Naive thymus-derived CD4-positive, alpha-beta T cell (primary cell): ENCODE results near the gene VAMP5. TPM values are rescaled to one million over a fixed set of nuclear protein-coding genes. Genes with fewer than 3 reads are reported as not detected.
"Not testable (repeated sequence)": the region's sequence is repeated elsewhere in the genome, so short reads cannot be mapped to it uniquely, and the experiment has no call there.

Experiments
- ATAC-seq: fragments of 150-1000 bp; cut with Tn5 transposase; 2 replicates; pipeline ENCODE4 v1.10.0; 2021; ENCODE audit warnings: mild to moderate bottlenecking, moderate library complexity
- CTCF ChIA-PET: fragments of 350-600 bp; sonication (Branson Sonifier 250); formaldehyde crosslinking; loops from one replicate; lab custom pipeline; 2021; ENCODE audit warnings: antibody characterized with exemption; lab: Charles Lee
- POLR2A ChIA-PET: fragments of 350-600 bp; sonication (Branson Sonifier 250); formaldehyde crosslinking; loops from one replicate; lab custom pipeline; 2021; ENCODE audit warnings: antibody characterized with exemption, inconsistent platforms; lab: Charles Lee
- DNase-seq, 9 donors: peaks; one replicate each; pipeline versions ENCODE4 v3.0.0 to v3.0.0-alpha.2; 2020 to 2022; ENCODE audit warnings: mixed read lengths in 1 of 9
- H3K27ac ChIP-seq: one replicate; pipeline ENCODE4 v1.7.0; 2013; ENCODE audit warnings: mild to moderate bottlenecking, low read depth, low read length, moderate library complexity
- H3K27me3 ChIP-seq, 2 donors: one replicate each; pipeline ENCODE4 v1.7.0; 2013; ENCODE audit warnings: low read length in 2 of 2, mild to moderate bottlenecking in 2 of 2, moderate library complexity in 2 of 2; ENCODE audit not compliant: control insufficient read depth in 2 of 2, insufficient read depth in 2 of 2
- H3K36me3 ChIP-seq, 3 experiments: 1 replicate in 2 of 3; 2 replicates in 1 of 3; pipeline ENCODE4 v1.7.0; 2013; ENCODE audit warnings: low read length in 3 of 3, mild to moderate bottlenecking in 3 of 3, moderate library complexity in 1 of 3; ENCODE audit not compliant: insufficient read depth in 3 of 3, control insufficient read depth in 2 of 3
- H3K4me1 ChIP-seq, 2 donors: one replicate each; pipeline ENCODE4 v1.7.0; 2013; ENCODE audit warnings: low read length in 2 of 2, mild to moderate bottlenecking in 2 of 2, moderate library complexity in 1 of 2; ENCODE audit not compliant: control insufficient read depth in 2 of 2, insufficient read depth in 2 of 2
- H3K4me3 ChIP-seq: 2 replicates; pipeline ENCODE4 v1.7.0; 2013; ENCODE audit warnings: mild to moderate bottlenecking, low read length
- H3K9me3 ChIP-seq, 3 experiments: 1 replicate in 2 of 3; 2 replicates in 1 of 3; pipeline ENCODE4 v1.7.0; 2013; ENCODE audit warnings: low read length in 3 of 3; ENCODE audit not compliant: control insufficient read depth in 2 of 3
- H3K27ac Mint-ChIP-seq, 9 donors: one replicate each; pipeline ENCODE4 v1.8.0; 2020 to 2022; ENCODE audit warnings: mixed read lengths in 9 of 9, mild to moderate bottlenecking in 8 of 9, moderate library complexity in 5 of 9, inconsistent platforms in 2 of 9
- H3K27me3 Mint-ChIP-seq, 5 donors: one replicate each; pipeline ENCODE4 v1.8.0; 2021 to 2022; ENCODE audit warnings: mixed read lengths in 5 of 5, mild to moderate bottlenecking in 1 of 5
- H3K36me3 Mint-ChIP-seq, 5 donors: one replicate each; pipeline ENCODE4 v1.8.0; 2020 to 2022; ENCODE audit warnings: mixed read lengths in 5 of 5, mild to moderate bottlenecking in 3 of 5, inconsistent platforms in 1 of 5
- H3K4me1 Mint-ChIP-seq, 7 donors: one replicate each; pipeline ENCODE4 v1.8.0; 2020 to 2022; ENCODE audit warnings: mixed read lengths in 7 of 7, mild to moderate bottlenecking in 3 of 7, inconsistent platforms in 1 of 7
- H3K4me3 Mint-ChIP-seq, 10 donors: one replicate each; pipeline ENCODE4 v1.8.0; 2020 to 2022; ENCODE audit warnings: mild to moderate bottlenecking in 10 of 10, mixed read lengths in 10 of 10, moderate library complexity in 6 of 10, inconsistent platforms in 2 of 10
- H3K9me3 Mint-ChIP-seq, 11 donors: one replicate each; pipeline ENCODE4 v1.8.0; 2020 to 2022; ENCODE audit warnings: mixed read lengths in 11 of 11, mild to moderate bottlenecking in 4 of 11, inconsistent platforms in 1 of 11, moderate library complexity in 1 of 11
- intact Hi-C, 2 donors: fragments of 100-400 bp; cut with micrococcal nuclease; formaldehyde crosslinking; loops; one replicate each; pipeline ENCODE4 v1.15.1; 2023
- polyA plus RNA-seq, 2 donors: library from polyadenylated mRNA; unstranded; fragments of 300-500 nt; fragmentation: Illumina TruSeq; gene quantifications; one replicate each; pipeline ENCODE4 v1.2.3, GENCODE V29; 2021
- total RNA-seq, 6 experiments: library from RNA in 5 of 6; stranded (reverse) in 5 of 6; gene quantifications; 1 replicate in 5 of 6; 2 replicates in 1 of 6; pipeline ENCODE4 v1.2.3 and lab custom pipeline; 2021 to 2026

VAMP5 gene
- total and polyA plus RNA-seq, 7 experiments from 2014 or later = 25.6 to 121 (median 37.0) TPM

DNA sequence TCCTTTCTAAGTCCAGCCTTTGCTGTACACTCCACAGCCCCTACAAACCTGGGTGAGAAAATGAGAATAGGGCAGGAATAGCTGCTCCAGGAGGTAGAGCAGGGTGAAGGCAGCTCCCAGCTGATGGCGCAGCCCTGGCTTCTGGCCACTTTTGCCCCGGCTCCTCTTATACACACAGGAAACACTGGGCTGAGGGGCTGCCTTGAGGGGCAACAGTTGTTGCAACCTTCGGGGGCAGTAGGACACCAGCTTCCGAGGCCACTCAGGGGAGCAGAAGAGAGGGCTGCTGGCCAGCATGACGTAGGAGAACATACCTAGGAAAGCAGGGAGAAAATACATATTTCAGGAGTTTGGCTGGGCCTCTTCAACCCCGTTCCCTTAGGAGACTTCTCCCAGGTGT lies 31.0 kb upstream of the VAMP5 start:
- H3K4me1 Mint-ChIP-seq = peaks cover 0 to 14% (median 10%) of the 10 kb centered on the region in 7 donors
- Histone ChIP-seq H3K27me3 (no peaks in the 10 kb centered on the region), H3K4me3 (no peak overlapping the region), H3K4me1 (no peaks in the 10 kb centered on the region), H3K9me3 (no peaks in the 10 kb centered on the region), H3K27ac (no peak overlapping the region), H3K36me3 (peaks cover 9 to 53% (median 17%) of the 10 kb centered on the region in 3 experiments)
- no peak for ATAC-seq
- intact Hi-C loops = loop anchor here in 1 of 2 donors (5.0 kb wide), 1 partner anchor 246 kb away; no protein-coding TSS in a partner anchor
- no peaks in the 10 kb centered on the region for H3K9me3 Mint-ChIP-seq
- H3K4me3 Mint-ChIP-seq = no peak overlapping the region
- DNase-seq = no peak
- POLR2A ChIA-PET = interaction anchor here (0.6 to 5.9 kb wide), 4 partner anchors 8 to 253 kb away, joined by 3 to 70 read pairs (median 11); partner anchors contain the start of genes GGCX and MAT2A
- H3K27me3 Mint-ChIP-seq = no peaks in the 10 kb centered on the region
- peaks cover 0 to 32% (median 14%) of the 10 kb centered on the region in 5 donors for H3K36me3 Mint-ChIP-seq
- peak overlapping the region in 2 of 9 donors; percentile 26 to 30 for H3K27ac Mint-ChIP-seq
- CTCF ChIA-PET = interaction anchor here (0.7 to 6.6 kb wide), 10 partner anchors 13 to 310 kb away, joined by 3 to 90 read pairs (median 5); partner anchors contain the start of genes MAT2A and SH2D6

DNA sequence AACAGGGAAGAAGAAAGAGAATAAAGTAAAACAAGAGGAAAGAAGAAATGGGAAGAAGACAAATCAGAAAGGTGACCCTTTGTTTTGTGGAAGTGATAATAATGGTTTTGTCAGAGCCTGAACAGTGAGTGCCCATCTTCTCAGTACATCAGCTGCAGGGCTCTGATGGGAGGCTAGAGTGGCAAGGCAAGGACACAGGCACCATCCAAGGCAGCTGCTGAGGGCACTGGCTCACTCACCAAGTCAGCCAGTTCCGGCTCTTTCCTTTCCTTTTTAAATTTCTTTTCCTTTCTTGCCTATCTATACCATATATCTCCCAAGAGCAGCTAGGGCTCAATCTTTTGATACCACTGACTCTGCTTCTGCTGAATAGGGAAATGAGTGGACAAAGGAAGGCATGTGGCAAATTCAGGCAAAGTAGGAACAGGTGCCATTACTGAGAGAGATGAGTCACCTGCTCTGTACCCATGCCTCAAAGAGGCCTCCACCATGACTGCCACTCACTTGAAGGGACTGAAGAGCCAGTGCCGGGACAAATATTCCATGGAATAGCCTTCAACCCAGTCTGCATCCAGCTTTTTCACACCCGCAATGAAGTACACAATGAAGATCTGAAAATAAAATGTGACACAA lies 29.1 kb upstream of the VAMP5 start:
- ChIA-PET CTCF (interaction anchor here (1.2 to 6.6 kb wide), 5 partner anchors 28 to 165 kb away, joined by 3 to 90 read pairs (median 3); partner anchors contain the start of genes RNF181 and VAMP5), POLR2A (interaction anchor here (0.8 to 2.1 kb wide), 5 partner anchors 12 to 228 kb away, joined by 3 to 8 read pairs (median 3); partner anchors contain the start of gene SH2D6)
- no peak overlapping the region for H3K27ac ChIP-seq
- Mint-ChIP-seq H3K9me3 (no peaks in the 10 kb centered on the region), H3K4me1 (peaks cover 7 to 30% (median 26%) of the 10 kb centered on the region in 7 donors), H3K27me3 (no peaks in the 10 kb centered on the region), H3K4me3 (no peak overlapping the region), H3K36me3 (peaks cover 0 to 34% (median 13%) of the 10 kb centered on the region in 5 donors), H3K27ac (peak overlapping the region in 1 of 9 donors; percentile 4)
- no peak overlapping the region for H3K4me3 ChIP-seq
- no peak for DNase-seq
- no peaks in the 10 kb centered on the region for H3K9me3 ChIP-seq
- intact Hi-C loops = loop anchor here in 1 of 2 donors (5.0 kb wide), 1 partner anchor 248 kb away; no protein-coding TSS in a partner anchor
- ATAC-seq = no peak
- peaks cover 0 to under 1% of the 10 kb centered on the region in 2 donors for H3K4me1 ChIP-seq
- H3K27me3 ChIP-seq = no peaks in the 10 kb centered on the region
- peaks cover 9 to 51% (median 14%) of the 10 kb centered on the region in 3 experiments for H3K36me3 ChIP-seq

DNA sequence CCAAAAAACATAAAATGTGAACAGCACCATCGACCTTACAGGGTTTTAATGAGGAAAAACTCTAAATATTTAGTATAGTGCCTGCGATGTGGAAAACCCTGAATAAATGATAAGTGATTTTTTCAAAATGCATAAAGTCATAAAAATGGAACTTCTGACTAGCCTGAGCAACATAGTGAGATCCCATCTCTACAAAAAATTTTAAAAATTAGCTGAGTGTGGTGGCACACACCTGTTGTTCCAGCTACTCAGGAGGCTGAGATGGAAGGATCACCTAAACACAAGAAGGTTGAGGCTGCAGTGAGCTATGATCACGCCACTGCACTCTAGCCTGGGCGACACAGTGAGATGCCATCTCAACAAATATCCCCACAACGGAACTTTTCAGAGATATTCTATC lies 27.1 kb upstream of the VAMP5 start:
- ATAC-seq = no peak
- peaks cover 0 to 33% (median 13%) of the 10 kb centered on the region in 3 experiments for H3K36me3 ChIP-seq
- no peak overlapping the region for H3K27ac ChIP-seq
- intact Hi-C loops = no loop called here
- no peaks in the 10 kb centered on the region for H3K9me3 ChIP-seq
- Mint-ChIP-seq H3K4me1 (peaks cover 17 to 42% (median 34%) of the 10 kb centered on the region in 7 donors), H3K4me3 (no peak overlapping the region), H3K9me3 (no peaks in the 10 kb centered on the region), H3K36me3 (peaks cover 0 to 16% (median 8%) of the 10 kb centered on the region in 5 donors), H3K27me3 (no peaks in the 10 kb centered on the region), H3K27ac (no peak overlapping the region)
- no peak overlapping the region for H3K4me3 ChIP-seq
- peaks cover 6 to 8% of the 10 kb centered on the region in 2 donors for H3K4me1 ChIP-seq
- no peaks in the 10 kb centered on the region for H3K27me3 ChIP-seq
- ChIA-PET POLR2A (interaction anchor here (1.0 to 5.9 kb wide), 6 partner anchors 11 to 203 kb away, joined by 4 to 38 read pairs (median 6); partner anchors contain the start of genes C2orf68, ELMOD3, MAT2A and RETSAT), CTCF (interaction anchor here (0.9 to 3.3 kb wide), 6 partner anchors 47 to 262 kb away, joined by 3 to 30 read pairs (median 4); no protein-coding TSS in a partner anchor)
- no peak for DNase-seq

DNA sequence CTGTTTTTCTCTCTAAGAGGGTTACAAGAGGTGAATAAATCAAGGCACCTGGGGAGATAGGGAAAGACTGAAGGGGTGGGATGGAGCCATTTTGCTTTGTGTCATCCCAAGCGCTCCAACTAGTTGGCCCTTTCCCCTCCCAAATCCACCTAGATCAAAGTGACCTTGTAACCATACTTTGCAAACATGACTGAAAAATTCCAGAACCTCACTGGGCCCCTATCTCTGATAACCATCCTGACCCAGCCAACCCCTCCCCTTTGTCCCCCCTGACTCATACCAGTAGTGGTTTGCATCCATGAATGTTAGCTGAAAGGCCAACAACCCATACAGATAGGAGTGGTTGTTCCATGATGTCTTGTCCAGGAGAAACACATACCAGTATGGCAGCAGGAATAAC lies 26.1 kb upstream of the VAMP5 start:
- DNase-seq (no peak), ATAC-seq (no peak)
- Histone ChIP-seq H3K4me1 (peaks cover 6 to 8% of the 10 kb centered on the region in 2 donors), H3K9me3 (no peaks in the 10 kb centered on the region), H3K36me3 (peaks cover 0 to 26% (median 7%) of the 10 kb centered on the region in 3 experiments), H3K27ac (no peak overlapping the region), H3K4me3 (no peak overlapping the region), H3K27me3 (no peaks in the 10 kb centered on the region)
- ChIA-PET POLR2A (interaction anchor here (0.8 to 5.9 kb wide), 4 partner anchors 19 to 144 kb away, joined by 3 to 38 read pairs (median 19); partner anchors contain the start of genes MAT2A and SH2D6), CTCF (interaction anchor here (1.1 kb wide), 1 partner anchor 79 kb away, joined by 3 read pairs; no protein-coding TSS in a partner anchor)
- peaks cover 17 to 41% (median 30%) of the 10 kb centered on the region in 7 donors for H3K4me1 Mint-ChIP-seq
- intact Hi-C loops = no loop called here
- H3K36me3 Mint-ChIP-seq = peaks cover 0 to 14% (median 7%) of the 10 kb centered on the region in 5 donors
- H3K27me3 Mint-ChIP-seq = no peaks in the 10 kb centered on the region
- H3K27ac Mint-ChIP-seq = peak overlapping the region in 3 of 9 donors; percentile 46 to 84 (median 62)
- H3K4me3 Mint-ChIP-seq = peak overlapping the region in 4 of 10 donors; percentile 1 to 64 (median 37)
- H3K9me3 Mint-ChIP-seq = no peaks in the 10 kb centered on the region

DNA sequence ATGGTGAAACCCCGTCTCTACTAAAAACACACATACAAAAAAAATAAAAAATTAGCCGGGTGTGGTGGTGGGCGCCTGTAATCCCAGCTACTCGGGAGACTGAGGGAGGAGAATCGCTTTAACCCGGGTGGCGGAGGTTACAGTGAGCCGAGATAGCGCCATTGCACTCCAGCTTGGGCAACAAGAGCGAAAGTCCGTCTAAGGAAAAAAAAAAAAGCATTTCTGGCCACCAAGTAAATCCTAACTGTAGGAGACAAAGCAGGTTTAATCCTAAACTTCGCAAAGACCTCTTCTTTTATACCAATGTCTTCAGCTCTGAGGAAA lies 23.9 kb upstream of the VAMP5 start:
- Mint-ChIP-seq H3K27ac (peak overlapping the region; percentile 67 to 99 (median 92)), H3K4me1 (peaks cover 17 to 48% (median 32%) of the 10 kb centered on the region in 7 donors), H3K4me3 (peak overlapping the region; percentile 81 to 99 (median 97))
- not testable (repeated sequence) for H3K27me3 Mint-ChIP-seq, H3K36me3 Mint-ChIP-seq, H3K4me1 ChIP-seq, H3K9me3 Mint-ChIP-seq, H3K36me3 ChIP-seq, H3K9me3 ChIP-seq, ATAC-seq, DNase-seq, H3K27me3 ChIP-seq
- Histone ChIP-seq H3K27ac (peak overlapping the region; percentile 95), H3K4me3 (peak overlapping the region; percentile 98)
- intact Hi-C loops = loop anchor here (2.0 kb wide), 2 partner anchors 56 to 142 kb away; partner anchors contain the start of genes SH2D6 (in 1 of the 2) and USP39 (in 1 of the 2)
- ChIA-PET CTCF (interaction anchor here (0.6 to 1.9 kb wide), 4 partner anchors 8 to 146 kb away, joined by 3 to 8 read pairs (median 6); partner anchors contain the start of gene MAT2A), POLR2A (interaction anchor here (0.9 to 5.9 kb wide), 12 partner anchors 9 to 589 kb away, joined by 3 to 38 read pairs (median 8); partner anchors contain the start of genes C2orf68, KCMF1, MAT2A and RNF181)

DNA sequence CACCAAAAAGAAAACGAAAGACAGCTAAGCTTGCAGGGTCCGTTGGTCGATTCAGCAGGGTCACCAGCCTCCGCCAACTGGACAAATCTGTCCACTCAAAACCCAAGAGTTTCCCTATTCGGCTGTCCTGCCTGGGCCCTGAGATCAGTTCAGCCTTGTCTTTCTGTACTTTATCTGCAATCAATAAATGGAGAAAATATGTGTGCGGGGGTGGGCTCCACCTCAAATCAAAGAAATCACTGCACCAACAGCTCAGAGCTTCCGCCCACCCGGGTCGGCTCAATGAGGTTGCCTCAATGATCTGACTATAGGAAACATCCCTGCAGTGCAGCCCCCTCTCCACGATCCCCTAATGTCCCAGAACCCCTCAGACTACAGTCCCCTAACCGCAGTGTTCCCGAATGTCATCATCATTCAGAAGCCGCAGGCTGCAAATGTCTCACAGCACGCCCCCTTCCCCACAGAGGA lies 23.4 kb upstream of the VAMP5 start:
- Mint-ChIP-seq H3K27ac (peak overlapping the region; percentile 86 to 99 (median 93)), H3K36me3 (peaks cover 0 to 4% (median 3%) of the 10 kb centered on the region in 5 donors), H3K4me3 (peak overlapping the region; percentile 81 to 99 (median 97)), H3K27me3 (no peaks in the 10 kb centered on the region), H3K9me3 (no peaks in the 10 kb centered on the region), H3K4me1 (peaks cover 17 to 48% (median 32%) of the 10 kb centered on the region in 7 donors)
- H3K36me3 ChIP-seq = peaks cover 0 to 7% (median 0%) of the 10 kb centered on the region in 3 experiments
- H3K27ac ChIP-seq = peak overlapping the region; percentile 95
- DNase-seq = peak in 1 of 9 donors; percentile 7
- POLR2A ChIA-PET = interaction anchor here (0.7 to 5.9 kb wide), 18 partner anchors 9 to 615 kb away, joined by 3 to 38 read pairs (median 4); partner anchors contain the start of genes C2orf68, KCMF1, MAT2A and RNF181
- no peak for ATAC-seq
- CTCF ChIA-PET = interaction anchor here (0.5 to 1.9 kb wide), 5 partner anchors 9 to 146 kb away, joined by 3 to 8 read pairs (median 3); partner anchors contain the start of gene MAT2A
- H3K4me1 ChIP-seq = peaks cover 6 to 8% of the 10 kb centered on the region in 2 donors
- peak overlapping the region; percentile 98 for H3K4me3 ChIP-seq
- no peaks in the 10 kb centered on the region for H3K9me3 ChIP-seq
- H3K27me3 ChIP-seq = no peaks in the 10 kb centered on the region
- intact Hi-C loops = loop anchor here (1.0 to 2.0 kb wide), 12 partner anchors 9 to 207 kb away; partner anchors contain the start of genes ELMOD3 (in 2 of the 2), MAT2A (in 2 of the 2), RETSAT (in 2 of the 2) and RNF181 (in 2 of the 2)
